IMR-90 (cell line): Measurements from ENCODE around the gene CHMP6. TPM values are rescaled to one million over a fixed set of nuclear protein-coding genes. Genes with fewer than 3 reads are reported as not detected.

Source experiments
- ATAC-seq: fragments of 200-7000 bp; cut with Tn5 transposase; 2 replicates; pipeline ENCODE4 v1.9.1; 2020; ENCODE audit warnings: low read depth, mild to moderate bottlenecking, moderate library complexity
- BruUV-seq: library from RNA; stranded (reverse); fragments of 400-500 nt; replicated peaks from 2 replicates; lab custom pipeline; 2021; lab: Mats Ljungman, UMichigan
- CTCF ChIA-PET: fragments of 300-600 bp; formaldehyde crosslinking; extraction: SDS; loops from one replicate; lab custom pipeline; 2021; ENCODE audit warnings: antibody characterized with exemption; lab: Yijun Ruan, JAX
- POLR2A ChIA-PET: fragments of 300-600 bp; sonication (Branson Sonifier 250); formaldehyde crosslinking; loops from one replicate; lab custom pipeline; 2022; ENCODE audit warnings: antibody characterized with exemption; ENCODE audit not compliant: unreplicated experiment; lab: Charles Lee
- DNase-seq: peaks from one replicate; pipeline ENCODE4 v3.0.0; 2013
- H2AFZ ChIP-seq: replicated peaks from 2 replicates; pipeline ENCODE3; 2013; ENCODE audit warnings: low read length, mild to moderate bottlenecking; ENCODE audit not compliant: poor library complexity
- H2AK5ac ChIP-seq: 2 replicates; pipeline ENCODE4 v1.6.1; 2013; ENCODE audit warnings: low read depth, low read length, inconsistent platforms
- H2AK9ac ChIP-seq: replicated peaks from 2 replicates; pipeline ENCODE3; 2013; ENCODE audit warnings: mild to moderate bottlenecking, low read depth, low read length, moderate library complexity; ENCODE audit not compliant: poor library complexity
- H2BK120ac ChIP-seq: 2 replicates; pipeline ENCODE4 v1.6.1; 2013; ENCODE audit warnings: low read depth, low read length, inconsistent platforms
- H2BK15ac ChIP-seq: 3 replicates; pipeline ENCODE4 v1.6.1; 2013; ENCODE audit warnings: low read depth, low read length, inconsistent platforms
- H2BK20ac ChIP-seq: 2 replicates; pipeline ENCODE4 v1.6.1; 2013; ENCODE audit warnings: low read depth, mild to moderate bottlenecking, inconsistent platforms, low read length, moderate library complexity
- H2BK5ac ChIP-seq: 2 replicates; pipeline ENCODE4 v1.6.1; 2013; ENCODE audit warnings: mild to moderate bottlenecking, low read depth, low read length, inconsistent platforms; ENCODE audit not compliant: poor library complexity, severe bottlenecking
- H3K14ac ChIP-seq: replicated peaks from 2 replicates; pipeline ENCODE4 v1.6.1; 2013; ENCODE audit warnings: low read depth, low read length, inconsistent platforms
- H3K18ac ChIP-seq: 2 replicates; pipeline ENCODE4 v1.6.1; 2013; ENCODE audit warnings: low read depth, low read length, control low read depth
- H3K23ac ChIP-seq: 2 replicates; pipeline ENCODE4 v1.6.1; 2013; ENCODE audit warnings: low read depth, low read length, inconsistent platforms
- H3K27ac ChIP-seq: 2 replicates; pipeline ENCODE4 v1.5.1; 2013; ENCODE audit warnings: mild to moderate bottlenecking, control low read depth, low read length; ENCODE audit not compliant: insufficient read depth
- H3K27me3 ChIP-seq: 2 replicates; pipeline ENCODE4 v1.6.1; 2013; ENCODE audit warnings: low read length; ENCODE audit not compliant: control insufficient read depth, insufficient read depth
- H3K36me3 ChIP-seq: 2 replicates; pipeline ENCODE4 v1.6.1; 2013; ENCODE audit warnings: low read length, mixed read lengths; ENCODE audit not compliant: control insufficient read depth, insufficient read depth
- H3K4ac ChIP-seq: 2 replicates; pipeline ENCODE4 v1.6.1; 2013; ENCODE audit warnings: low read depth, low read length, inconsistent platforms
- H3K4me1 ChIP-seq: 2 replicates; pipeline ENCODE4 v1.6.1; 2013; ENCODE audit warnings: low read length, mixed read lengths; ENCODE audit not compliant: control insufficient read depth, insufficient read depth
- H3K4me2 ChIP-seq: 2 replicates; pipeline ENCODE4 v1.6.1; 2013; ENCODE audit warnings: low read depth, mild to moderate bottlenecking, control low read depth, low read length, moderate library complexity
- H3K4me3 ChIP-seq: 2 replicates; pipeline ENCODE4 v1.5.1; 2013; ENCODE audit warnings: low read depth, mild to moderate bottlenecking, control low read depth, low read length, moderate library complexity; ENCODE audit not compliant: insufficient read depth
- H3K56ac ChIP-seq: 2 replicates; pipeline ENCODE4 v1.6.1; 2013; ENCODE audit warnings: low read length, inconsistent platforms; ENCODE audit not compliant: insufficient read depth; ENCODE audit errors: extremely low read depth
- H3K79me1 ChIP-seq, 2 experiments: 2 replicates each; pipeline ENCODE4 v1.6.1; 2013; ENCODE audit warnings: low read length in 2 of 2, inconsistent platforms in 1 of 2, low read depth in 1 of 2
- H3K9ac ChIP-seq: 2 replicates; pipeline ENCODE4 v1.6.1; 2013; ENCODE audit warnings: low read depth, low read length, control low read depth
- H3K9me1 ChIP-seq: 2 replicates; pipeline ENCODE4 v1.6.1; 2013; ENCODE audit warnings: low read length, inconsistent platforms; ENCODE audit not compliant: insufficient read depth
- H3K9me3 ChIP-seq: 2 replicates; pipeline ENCODE4 v1.6.1; 2013; ENCODE audit warnings: low read length; ENCODE audit not compliant: control insufficient read depth, insufficient read depth
- H4K20me1 ChIP-seq: 2 replicates; pipeline ENCODE4 v1.6.1; 2013; ENCODE audit warnings: low read length, inconsistent platforms; ENCODE audit not compliant: insufficient read depth
- H4K5ac ChIP-seq: 2 replicates; pipeline ENCODE4 v1.6.1; 2013; ENCODE audit warnings: mild to moderate bottlenecking, low read depth, low read length, control low read depth
- H4K8ac ChIP-seq, 2 experiments: 2 replicates each; pipeline ENCODE4 v1.6.1; 2013; ENCODE audit warnings: low read depth in 2 of 2, low read length in 2 of 2, control low read depth in 1 of 2, inconsistent platforms in 1 of 2
- H4K91ac ChIP-seq: 2 replicates; pipeline ENCODE4 v1.6.1; 2013; ENCODE audit warnings: low read depth, low read length, inconsistent platforms; ENCODE audit not compliant: insufficient read depth
- BHLHE40 ChIP-seq: fragments of 150-350 bp; IDR thresholded peaks from 2 replicates; pipeline ENCODE4 v1.6.1; 2016; ENCODE audit warnings: mild to moderate bottlenecking, low read depth, low read length
- CEBPB ChIP-seq: IDR thresholded peaks from 2 replicates; pipeline ENCODE4 v1.6.1; 2012; ENCODE audit warnings: low read depth, low read length, improper control_type of control experiment
- CHD1 ChIP-seq: IDR thresholded peaks from 2 replicates; pipeline ENCODE4 v1.6.1; 2012; ENCODE audit warnings: low read depth, low read length, improper control_type of control experiment
- NFE2L2 ChIP-seq: fragments of 150-350 bp; IDR thresholded peaks from 2 replicates; pipeline ENCODE4 v1.6.1; 2016; ENCODE audit warnings: low read depth, mild to moderate bottlenecking, low read length
- POLR2A ChIP-seq: IDR thresholded peaks from 2 replicates; pipeline ENCODE4 v1.6.1; 2012; ENCODE audit warnings: mild to moderate bottlenecking, low read depth, low read length
- RAD21 ChIP-seq: IDR thresholded peaks from 2 replicates; pipeline ENCODE4 v1.6.1; 2012; ENCODE audit warnings: low read length, improper control_type of control experiment
- SMC3 ChIP-seq: fragments of 150-350 bp; IDR thresholded peaks from 2 replicates; pipeline ENCODE4 v1.6.1; 2016; ENCODE audit warnings: low read depth, mild to moderate bottlenecking, antibody characterized with exemption, low read length, moderate library complexity
- WGBS, 2 experiments: methylation state at CpG; one replicate each; pipeline versions ENCODE4 v1.1.5 to v1.1.7; 2013; ENCODE audit warnings: missing lambda C conversion rate in 2 of 2; ENCODE audit not compliant: insufficient read length in 1 of 2; ENCODE audit errors: extremely low coverage in 2 of 2; 5-methylcytosine and 5-hydroxymethylcytosine counted together
- dilution Hi-C: fragments of 300-500 bp; cut with HindIII; formaldehyde crosslinking; loops from one replicate; pipeline ENCODE4 v1.14.3; 2018; ENCODE audit warnings: low sequenced_read_pairs; ENCODE audit not compliant: unreplicated experiment
- in situ Hi-C: fragments of 300-500 bp; cut with MboI; formaldehyde crosslinking; loops from 3 replicates; pipeline ENCODE4 v1.14.3; 2019; ENCODE audit warnings: low sequenced_read_pairs, inconsistent platforms, mixed read lengths
- intact Hi-C: fragments of 100-400 bp; cut with micrococcal nuclease; formaldehyde crosslinking; loops from 2 replicates; pipeline ENCODE4 v1.10.0; 2022
- polyA plus RNA-seq, 3 experiments: library from polyadenylated mRNA; depleted of rRNA; stranded (reverse); fragments of >200 nt; gene quantifications; 2 replicates each; pipeline ENCODE4 v1.2.3, GENCODE V29; 2012; ENCODE audit warnings: low replicate concordance in 1 of 3
- total RNA-seq: library from RNA; depleted of rRNA; stranded (reverse); fragments of >200 nt; gene quantifications from 2 replicates; pipeline ENCODE4 v1.2.3, GENCODE V29; 2012
- TF ChIP-seq, protein P1 (sequence below): conservative IDR thresholded peaks from 2 replicates; pipeline ENCODE4 v1.5.1; 2012; ENCODE audit warnings: mild to moderate bottlenecking, low read depth, low read length, improper control_type of control experiment

CHMP6 gene
- total and polyA plus RNA-seq, 2 of the 4 experiments (the other 2 are of a cell fraction): 5.0 to 40.3 TPM

GRCh38 chr17:81006891-81007290 lies 15.2 kb downstream of the CHMP6 start:
- H2BK120ac ChIP-seq: no peak overlapping the region
- peaks cover 11% of the 10 kb centered on the region for H3K4me1 ChIP-seq
- no peak overlapping the region for H4K5ac ChIP-seq
- no peak overlapping the region for H3K56ac ChIP-seq
- TF ChIP-seq NFE2L2 (no peak), CHD1 (no peak), RAD21 (no peak), CEBPB (no peak), SMC3 (no peak), POLR2A (no peak), BHLHE40 (no peak)
- TF ChIP-seq, protein P1, sequence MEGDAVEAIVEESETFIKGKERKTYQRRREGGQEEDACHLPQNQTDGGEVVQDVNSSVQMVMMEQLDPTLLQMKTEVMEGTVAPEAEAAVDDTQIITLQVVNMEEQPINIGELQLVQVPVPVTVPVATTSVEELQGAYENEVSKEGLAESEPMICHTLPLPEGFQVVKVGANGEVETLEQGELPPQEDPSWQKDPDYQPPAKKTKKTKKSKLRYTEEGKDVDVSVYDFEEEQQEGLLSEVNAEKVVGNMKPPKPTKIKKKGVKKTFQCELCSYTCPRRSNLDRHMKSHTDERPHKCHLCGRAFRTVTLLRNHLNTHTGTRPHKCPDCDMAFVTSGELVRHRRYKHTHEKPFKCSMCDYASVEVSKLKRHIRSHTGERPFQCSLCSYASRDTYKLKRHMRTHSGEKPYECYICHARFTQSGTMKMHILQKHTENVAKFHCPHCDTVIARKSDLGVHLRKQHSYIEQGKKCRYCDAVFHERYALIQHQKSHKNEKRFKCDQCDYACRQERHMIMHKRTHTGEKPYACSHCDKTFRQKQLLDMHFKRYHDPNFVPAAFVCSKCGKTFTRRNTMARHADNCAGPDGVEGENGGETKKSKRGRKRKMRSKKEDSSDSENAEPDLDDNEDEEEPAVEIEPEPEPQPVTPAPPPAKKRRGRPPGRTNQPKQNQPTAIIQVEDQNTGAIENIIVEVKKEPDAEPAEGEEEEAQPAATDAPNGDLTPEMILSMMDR: no peak
- peaks cover 11% of the 10 kb centered on the region; the same call in 1 of the 2 replicates for H3K9me3 ChIP-seq
- POLR2A ChIA-PET: no interaction called here
- no peak overlapping the region for H4K8ac ChIP-seq
- no peak overlapping the region for H2BK5ac ChIP-seq
- ATAC-seq (no peak), DNase-seq (no peak)
- no peak overlapping the region for H4K91ac ChIP-seq
- 86% methylated on average over 4 of the region's 10 CpGs; no CpG with 5 or more reads in 1 of the 2 experiments for WGBS, 2 experiments
- in situ Hi-C loops: no loop called here
- no peak overlapping the region for H3K4me3 ChIP-seq
- CTCF ChIA-PET: interaction anchor here (2.0 kb wide), 1 partner anchor 95 kb away, joined by 5 read pairs; no protein-coding TSS in a partner anchor
- no peak overlapping the region for H3K9ac ChIP-seq
- no peaks in the 10 kb centered on the region for H3K9me1 ChIP-seq
- no peak overlapping the region for H3K18ac ChIP-seq
- no peak overlapping the region for H2AFZ ChIP-seq
- no peaks in the 10 kb centered on the region for H3K79me1 ChIP-seq
- no peak overlapping the region for H3K23ac ChIP-seq
- H3K4me2 ChIP-seq: no peak overlapping the region
- H3K14ac ChIP-seq: no peak overlapping the region
- H2AK9ac ChIP-seq: no peak overlapping the region
- no peak overlapping the region for H3K27ac ChIP-seq
- no peaks in the 10 kb centered on the region for H3K36me3 ChIP-seq
- peaks cover 7% of the 10 kb centered on the region; the same call in 1 of the 2 replicates for H4K20me1 ChIP-seq
- no peak overlapping the region for H3K4ac ChIP-seq
- no TSS peak for BruUV-seq
- H3K27me3 ChIP-seq: peaks cover 28% of the 10 kb centered on the region
- dilution Hi-C loops: no loop called here
- no peak overlapping the region for H2BK15ac ChIP-seq
- intact Hi-C loops: no loop called here
- H2BK20ac ChIP-seq: no peak overlapping the region
- no peak overlapping the region for H2AK5ac ChIP-seq
